Liver (tissue), 9 donors: ENCODE results near the gene SAAL1. TPM values are rescaled to one million over a fixed set of nuclear protein-coding genes. Genes with fewer than 3 reads are reported as not detected.

Experiments used
- DNase-seq: peaks from one replicate; pipeline ENCODE4 v3.0.0-alpha.2; 2017; ENCODE audit warnings: low spot score
- H3K27ac ChIP-seq, 2 donors: one replicate each; pipeline ENCODE4 v1.7.0; 2013; ENCODE audit warnings: inconsistent platforms in 2 of 2, low read length in 2 of 2, control low read depth in 1 of 2, low read depth in 1 of 2, mild to moderate bottlenecking in 1 of 2
- H3K27me3 ChIP-seq, 4 donors: one replicate each; pipeline versions ENCODE4 v1.6.1 to v1.7.0; 2013; ENCODE audit warnings: low read length in 3 of 4, inconsistent platforms in 1 of 4, mild to moderate bottlenecking in 1 of 4, moderate library complexity in 1 of 4; ENCODE audit not compliant: control insufficient read depth in 4 of 4, insufficient read depth in 4 of 4
- H3K36me3 ChIP-seq, 4 donors: one replicate each; pipeline versions ENCODE4 v1.6.1 to v1.7.0; 2013; ENCODE audit warnings: low read length in 3 of 4, mild to moderate bottlenecking in 3 of 4, low read depth in 1 of 4, moderate library complexity in 1 of 4; ENCODE audit not compliant: control insufficient read depth in 4 of 4, insufficient read depth in 3 of 4
- H3K4me1 ChIP-seq, 4 donors: one replicate each; pipeline versions ENCODE4 v1.6.1 to v1.7.0; 2013; ENCODE audit warnings: low read length in 3 of 4, mild to moderate bottlenecking in 3 of 4, moderate library complexity in 1 of 4; ENCODE audit not compliant: control insufficient read depth in 4 of 4, insufficient read depth in 4 of 4
- H3K4me3 ChIP-seq, 3 donors: one replicate each; pipeline versions ENCODE4 v1.6.1 to v1.7.0; 2013; ENCODE audit warnings: low read length in 3 of 3, control low read depth in 1 of 3, low read depth in 1 of 3, mild to moderate bottlenecking in 1 of 3
- H3K9ac ChIP-seq, 2 donors: one replicate each; pipeline ENCODE4 v1.7.0; 2013; ENCODE audit warnings: low read length in 2 of 2, mild to moderate bottlenecking in 2 of 2, moderate library complexity in 2 of 2, control low read depth in 1 of 2, low read depth in 1 of 2
- H3K9me3 ChIP-seq, 4 donors: one replicate each; pipeline versions ENCODE4 v1.6.1 to v1.7.0; 2013; ENCODE audit warnings: low read length in 3 of 4; ENCODE audit not compliant: control insufficient read depth in 4 of 4
- FOXA1 ChIP-seq: IDR thresholded peaks from 2 replicates; pipeline ENCODE4 v1.6.1; 2016; ENCODE audit warnings: antibody characterized with exemption
- FOXA2 ChIP-seq: IDR thresholded peaks from 2 replicates; pipeline ENCODE4 v1.6.1; 2016; ENCODE audit warnings: antibody characterized with exemption
- GABPA ChIP-seq, 2 donors: IDR thresholded peaks in 1 of 2; conservative IDR thresholded peaks in 1 of 2; 2 replicates each; pipeline ENCODE4 v1.6.1; 2016; ENCODE audit warnings: antibody characterized with exemption in 2 of 2, mild to moderate bottlenecking in 1 of 2, moderate library complexity in 1 of 2
- HNF4A ChIP-seq, 2 donors: conservative IDR thresholded peaks; 2 replicates each; pipeline ENCODE4 v1.6.1; 2016; ENCODE audit warnings: antibody characterized with exemption in 2 of 2, mild to moderate bottlenecking in 2 of 2
- HNF4G ChIP-seq: IDR thresholded peaks from 2 replicates; pipeline ENCODE4 v1.6.1; 2016; ENCODE audit warnings: antibody characterized with exemption
- JUND ChIP-seq, 2 donors: IDR thresholded peaks; 2 replicates each; pipeline ENCODE4 v1.6.1; 2016; ENCODE audit warnings: antibody characterized with exemption in 2 of 2
- MAX ChIP-seq: IDR thresholded peaks from 2 replicates; pipeline ENCODE4 v1.6.1; 2016; ENCODE audit warnings: antibody characterized with exemption
- NR2F2 ChIP-seq: IDR thresholded peaks from 2 replicates; pipeline ENCODE4 v1.6.1; 2016; ENCODE audit warnings: antibody characterized with exemption
- RAD21 ChIP-seq, 2 donors: IDR thresholded peaks; 2 replicates each; pipeline ENCODE4 v1.6.1; 2016; ENCODE audit warnings: antibody characterized with exemption in 2 of 2, mild to moderate bottlenecking in 2 of 2
- SP1 ChIP-seq: IDR thresholded peaks from 2 replicates; pipeline ENCODE4 v1.6.1; 2018; ENCODE audit warnings: antibody characterized with exemption, mild to moderate bottlenecking
- TAF1 ChIP-seq: conservative IDR thresholded peaks from 2 replicates; pipeline ENCODE4 v1.6.1; 2016; ENCODE audit warnings: antibody characterized with exemption, mild to moderate bottlenecking
- YY1 ChIP-seq: IDR thresholded peaks from 2 replicates; pipeline ENCODE4 v1.6.1; 2016; ENCODE audit warnings: antibody characterized with exemption, mild to moderate bottlenecking
- WGBS: extraction: QIAGEN DNeasy Blood & Tissue Kit; methylation state at CpG from one replicate; pipeline ENCODE4 v1.1.7; 2013; 5-methylcytosine and 5-hydroxymethylcytosine counted together
- polyA plus RNA-seq, 2 donors: library from polyadenylated mRNA; stranded (reverse) in 1 of 2; unstranded in 1 of 2; fragments of 200-250 nt in 1 of 2; fragments of >200 nt in 1 of 2; fragmentation: Nextera tagmentation in 1 of 2; extraction: Ambion mirVana in 1 of 2; gene quantifications; one replicate each; pipeline versions ENCODE4 v1.2.1 to v1.2.3, GENCODE V29; 2013 to 2015
- total RNA-seq, 2 donors: library from RNA; depleted of rRNA; stranded (reverse); fragments of >200 nt; gene quantifications; one replicate each; pipeline ENCODE4 v1.2.3, GENCODE V29; 2014
- TF ChIP-seq, protein P1 (sequence below): IDR thresholded peaks from 2 replicates; pipeline ENCODE4 v1.6.1; 2016; ENCODE audit warnings: antibody characterized with exemption
- TF ChIP-seq, protein P2 (sequence below): IDR thresholded peaks from 2 replicates; pipeline ENCODE4 v1.6.1; 2016; ENCODE audit warnings: antibody characterized with exemption
- TF ChIP-seq, protein P3 (sequence below): fragments of 150-350 bp; IDR thresholded peaks from 2 replicates; pipeline ENCODE4 v1.5.1; 2017; ENCODE audit warnings: improper control_type of control experiment, low read depth, low read length; ENCODE audit not compliant: missing input control
- donor health status: healthy.
- donor health status: healthy.
- donor health status: healthy.
- donor health status: healthy.
- donor health status: healthy.

SAAL1 gene
- total and polyA plus RNA-seq, 4 donors: 3.6 to 10.6 (median 5.0) TPM

- peaks cover 1 to 34% (median 16%) of the 10 kb centered on the region in 4 donors for H3K36me3 ChIP-seq
- no peaks in the 10 kb centered on the region for H3K27me3 ChIP-seq
- H3K4me1 ChIP-seq: no peaks in the 10 kb centered on the region
- no peak overlapping the region for H3K27ac ChIP-seq
- no peak overlapping the region for H3K4me3 ChIP-seq
- H3K9me3 ChIP-seq: no peaks in the 10 kb centered on the region
- no peak overlapping the region for H3K9ac ChIP-seq
- 98% methylated on average over 2 of the region's 2 CpGs for WGBS
- no peak for TF ChIP-seq SP1
- TF ChIP-seq, protein P1, sequence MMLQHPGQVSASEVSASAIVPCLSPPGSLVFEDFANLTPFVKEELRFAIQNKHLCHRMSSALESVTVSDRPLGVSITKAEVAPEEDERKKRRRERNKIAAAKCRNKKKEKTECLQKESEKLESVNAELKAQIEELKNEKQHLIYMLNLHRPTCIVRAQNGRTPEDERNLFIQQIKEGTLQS: no peak
- no peak for TF ChIP-seq HNF4G
- no peak for TF ChIP-seq JUND (IDR thresholded peaks at IDR 0.05)
- TF ChIP-seq HNF4A (conservative IDR thresholded peaks at IDR 0.05): no peak
- no peak for TF ChIP-seq GABPA (IDR thresholded peaks at IDR 0.05 in 1 of 2, conservative IDR thresholded peaks at IDR 0.05 in 1 of 2)
- no peak for TF ChIP-seq RAD21 (IDR thresholded peaks at IDR 0.05)
- no peak for TF ChIP-seq NR2F2
- TF ChIP-seq FOXA2: no peak
- no peak for DNase-seq
These were observed 17.5 kb downstream of the SAAL1 start for GRCh38 chr11:18088366-18088765.

- no peaks in the 10 kb centered on the region for H3K27me3 ChIP-seq
- no peak overlapping the region for H3K4me3 ChIP-seq
- TF ChIP-seq FOXA1: no peak
- TF ChIP-seq MAX: no peak
- no peak for TF ChIP-seq JUND (IDR thresholded peaks at IDR 0.05)
- no peak for TF ChIP-seq HNF4G
- no peak for TF ChIP-seq FOXA2
- H3K9ac ChIP-seq: no peak overlapping the region
- no peaks in the 10 kb centered on the region for H3K9me3 ChIP-seq
- no peak overlapping the region for H3K27ac ChIP-seq
- DNase-seq: no peak
- H3K36me3 ChIP-seq: peaks cover 2 to 11% (median 7%) of the 10 kb centered on the region in 4 donors
- WGBS: 88% methylated on average over 2 of the region's 2 CpGs
- H3K4me1 ChIP-seq: no peaks in the 10 kb centered on the region
These were observed 24.3 kb downstream of the SAAL1 start for GRCh38 chr11:18081551-18081950.

DNA sequence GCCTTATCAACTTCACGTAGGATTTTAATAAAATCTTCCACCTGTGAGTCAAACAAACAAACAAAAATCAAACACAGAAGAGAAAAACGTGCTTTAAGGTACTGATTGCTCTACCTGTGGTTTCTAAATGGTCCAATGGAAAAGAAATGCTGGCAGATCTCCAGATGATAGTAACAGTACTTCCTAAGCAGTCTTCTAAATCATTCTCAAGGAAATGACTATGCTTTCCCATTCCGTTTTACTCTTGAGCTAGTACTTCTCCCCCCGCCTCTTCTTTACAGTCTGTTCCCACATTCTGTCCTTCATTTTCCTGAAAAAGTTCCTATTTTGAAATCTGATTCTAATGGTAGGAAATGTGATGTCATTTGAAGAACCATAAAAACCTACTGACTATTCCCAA is 25.4 kb downstream of the SAAL1 start:
- 87% methylated on average over 4 of the region's 4 CpGs for WGBS
- Histone ChIP-seq H3K9me3 (no peaks in the 10 kb centered on the region), H3K27ac (no peak overlapping the region), H3K4me1 (no peaks in the 10 kb centered on the region), H3K9ac (no peak overlapping the region), H3K27me3 (no peaks in the 10 kb centered on the region), H3K36me3 (peaks cover 2 to 11% (median 6%) of the 10 kb centered on the region in 4 donors), H3K4me3 (no peak overlapping the region)
- TF ChIP-seq GABPA (IDR thresholded peaks at IDR 0.05 in 1 of 2, conservative IDR thresholded peaks at IDR 0.05 in 1 of 2): no peak
- TF ChIP-seq, protein P2, sequence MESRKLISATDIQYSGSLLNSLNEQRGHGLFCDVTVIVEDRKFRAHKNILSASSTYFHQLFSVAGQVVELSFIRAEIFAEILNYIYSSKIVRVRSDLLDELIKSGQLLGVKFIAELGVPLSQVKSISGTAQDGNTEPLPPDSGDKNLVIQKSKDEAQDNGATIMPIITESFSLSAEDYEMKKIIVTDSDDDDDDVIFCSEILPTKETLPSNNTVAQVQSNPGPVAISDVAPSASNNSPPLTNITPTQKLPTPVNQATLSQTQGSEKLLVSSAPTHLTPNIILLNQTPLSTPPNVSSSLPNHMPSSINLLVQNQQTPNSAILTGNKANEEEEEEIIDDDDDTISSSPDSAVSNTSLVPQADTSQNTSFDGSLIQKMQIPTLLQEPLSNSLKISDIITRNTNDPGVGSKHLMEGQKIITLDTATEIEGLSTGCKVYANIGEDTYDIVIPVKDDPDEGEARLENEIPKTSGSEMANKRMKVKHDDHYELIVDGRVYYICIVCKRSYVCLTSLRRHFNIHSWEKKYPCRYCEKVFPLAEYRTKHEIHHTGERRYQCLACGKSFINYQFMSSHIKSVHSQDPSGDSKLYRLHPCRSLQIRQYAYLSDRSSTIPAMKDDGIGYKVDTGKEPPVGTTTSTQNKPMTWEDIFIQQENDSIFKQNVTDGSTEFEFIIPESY: no peak
- TF ChIP-seq YY1: no peak
- TF ChIP-seq FOXA2: no peak
- no peak for TF ChIP-seq RAD21 (IDR thresholded peaks at IDR 0.05)
- TF ChIP-seq, protein P3, sequence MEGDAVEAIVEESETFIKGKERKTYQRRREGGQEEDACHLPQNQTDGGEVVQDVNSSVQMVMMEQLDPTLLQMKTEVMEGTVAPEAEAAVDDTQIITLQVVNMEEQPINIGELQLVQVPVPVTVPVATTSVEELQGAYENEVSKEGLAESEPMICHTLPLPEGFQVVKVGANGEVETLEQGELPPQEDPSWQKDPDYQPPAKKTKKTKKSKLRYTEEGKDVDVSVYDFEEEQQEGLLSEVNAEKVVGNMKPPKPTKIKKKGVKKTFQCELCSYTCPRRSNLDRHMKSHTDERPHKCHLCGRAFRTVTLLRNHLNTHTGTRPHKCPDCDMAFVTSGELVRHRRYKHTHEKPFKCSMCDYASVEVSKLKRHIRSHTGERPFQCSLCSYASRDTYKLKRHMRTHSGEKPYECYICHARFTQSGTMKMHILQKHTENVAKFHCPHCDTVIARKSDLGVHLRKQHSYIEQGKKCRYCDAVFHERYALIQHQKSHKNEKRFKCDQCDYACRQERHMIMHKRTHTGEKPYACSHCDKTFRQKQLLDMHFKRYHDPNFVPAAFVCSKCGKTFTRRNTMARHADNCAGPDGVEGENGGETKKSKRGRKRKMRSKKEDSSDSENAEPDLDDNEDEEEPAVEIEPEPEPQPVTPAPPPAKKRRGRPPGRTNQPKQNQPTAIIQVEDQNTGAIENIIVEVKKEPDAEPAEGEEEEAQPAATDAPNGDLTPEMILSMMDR: no peak
- TF ChIP-seq MAX: no peak
- TF ChIP-seq FOXA1: no peak
- TF ChIP-seq TAF1: no peak
- TF ChIP-seq JUND (IDR thresholded peaks at IDR 0.05): no peak
- no peak for TF ChIP-seq HNF4A (conservative IDR thresholded peaks at IDR 0.05)
- TF ChIP-seq NR2F2: no peak
- no peak for DNase-seq
